Measurements from ENCODE around the gene PDE3A. TPM values are rescaled to one million over a fixed set of nuclear protein-coding genes. Genes with fewer than 3 reads are reported as not detected.

PDE3A gene
- total RNA-seq, 1 donor from 2014 or later, result 9.9 TPM

DNA sequence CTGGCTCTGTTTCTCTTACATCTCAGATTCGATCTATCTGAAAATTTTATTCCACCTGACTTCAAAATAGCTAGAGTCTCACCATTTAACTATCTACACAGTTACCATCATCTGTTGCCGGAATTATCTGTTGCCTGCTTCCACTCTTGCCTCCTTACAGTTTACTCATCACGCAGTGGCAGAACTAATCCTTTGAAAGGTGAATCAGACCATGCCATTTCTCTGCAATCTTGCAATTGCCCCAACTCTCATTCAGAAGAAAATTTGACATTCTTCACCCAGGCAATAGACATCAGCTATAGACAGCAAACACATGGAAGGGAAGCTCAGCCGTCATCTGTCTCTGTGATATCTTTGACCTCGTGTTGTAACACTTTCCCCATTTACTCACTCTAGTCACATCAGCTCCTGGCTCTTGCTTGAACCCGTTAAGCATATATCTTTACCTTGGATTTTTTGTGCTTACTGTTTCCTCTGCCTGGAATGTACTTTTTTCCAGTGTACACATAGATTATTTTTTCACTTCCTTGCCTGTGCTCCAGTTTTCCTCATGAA, 85.5 kb downstream of the PDE3A start:
- no peak for DNase-seq (ENCODE audit: extremely low read depth, low read depth, low spot score)

- no peak for DNase-seq (ENCODE audit: extremely low read depth, low read depth, low spot score)
Observed at GRCh38 chr12:20455001-20455706, 86.8 kb downstream of the PDE3A start.

DNA sequence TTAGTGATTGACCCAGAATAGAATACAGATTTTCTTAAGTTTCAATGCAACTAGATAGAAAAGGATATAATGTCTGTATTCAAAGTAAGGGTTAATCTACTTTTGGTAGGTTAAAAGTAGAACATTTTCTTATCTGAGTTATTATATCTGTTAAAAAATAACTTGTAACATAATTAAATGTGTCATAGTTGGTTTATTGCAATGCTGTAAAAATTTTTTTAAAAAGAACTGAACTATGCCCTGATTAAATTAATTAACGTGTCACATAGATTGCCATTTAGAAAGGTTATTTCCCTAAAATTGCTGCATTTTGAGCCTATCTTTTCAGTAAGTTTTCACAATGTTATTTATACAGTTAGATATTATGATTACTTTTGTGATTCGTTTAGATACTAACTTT, 89.2 kb downstream of the PDE3A start:
- DNase-seq (ENCODE audit: extremely low read depth, low read depth, low spot score), result no peak

DNA sequence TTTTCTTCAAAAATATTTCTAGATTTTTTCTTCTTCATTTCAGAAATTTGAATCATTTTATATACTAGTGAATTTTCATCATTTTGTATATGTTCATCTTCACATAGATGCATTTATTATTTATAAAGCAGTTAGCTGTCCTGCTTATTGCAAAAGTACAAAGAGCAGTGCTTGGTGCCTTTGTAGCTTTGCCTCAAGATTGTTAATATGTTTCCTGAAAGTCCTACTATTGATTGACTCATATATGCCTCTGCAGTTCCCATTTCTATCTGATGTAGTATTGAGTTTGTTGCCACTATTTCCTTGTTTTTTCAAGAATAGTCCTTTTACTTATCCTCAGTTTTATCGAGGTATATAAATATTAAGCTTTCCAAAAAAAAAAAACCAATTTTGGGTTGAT, 89.7 kb downstream of the PDE3A start:
- no peak for DNase-seq (ENCODE audit: extremely low read depth, low read depth, low spot score)

DNA sequence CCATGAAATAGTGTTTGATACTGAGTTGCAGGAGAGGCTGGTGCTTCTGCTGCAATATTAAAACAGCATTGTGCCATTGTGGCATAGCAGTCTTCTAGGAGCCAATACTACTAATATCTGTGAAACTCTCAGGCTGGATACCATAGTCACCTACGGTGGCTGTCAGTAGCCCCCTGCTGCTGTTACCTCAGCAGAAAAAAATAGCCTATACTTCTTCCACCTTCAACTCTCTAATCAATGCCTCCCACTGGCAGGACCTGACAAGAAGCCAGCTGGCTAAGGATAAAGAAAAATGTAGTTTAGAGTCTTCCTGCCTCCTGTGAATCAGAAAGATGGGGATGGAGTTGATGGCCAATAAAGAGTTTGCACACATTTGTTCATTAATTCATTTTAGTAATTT, 91.6 kb downstream of the PDE3A start:
- DNase-seq (ENCODE audit: extremely low read depth, low read depth, low spot score), result no peak

- no peak for DNase-seq (ENCODE audit: extremely low read depth, low read depth, low spot score)
Observed at GRCh38 chr12:20460956-20461355, 92.6 kb downstream of the PDE3A start.

DNA sequence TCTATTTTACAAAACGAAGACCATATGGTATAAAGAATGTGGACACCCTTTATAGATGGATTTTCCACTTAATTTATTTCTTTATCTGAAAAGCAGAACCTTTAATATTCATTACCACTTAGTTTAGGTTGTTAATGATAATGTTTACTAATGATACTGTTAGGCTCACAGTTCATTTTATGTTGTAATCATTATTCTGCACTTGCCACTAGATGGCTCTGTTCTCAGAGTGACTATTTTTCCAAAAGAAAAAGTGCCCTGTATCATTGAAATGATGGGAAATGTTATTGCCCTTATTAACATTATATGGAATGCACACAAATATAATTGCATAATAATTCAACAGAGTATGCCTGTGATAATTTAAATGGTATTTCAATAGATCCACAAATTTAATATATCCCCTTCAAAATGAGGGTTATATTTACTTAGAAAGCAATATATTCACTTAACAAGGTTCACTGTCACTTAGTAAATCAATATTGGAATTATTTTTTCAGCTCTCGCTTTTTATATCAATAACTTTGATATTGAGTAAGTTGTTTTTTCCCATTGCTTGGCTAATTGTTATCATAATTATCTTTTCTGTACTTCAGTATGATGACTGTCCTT, 95.7 kb downstream of the PDE3A start:
- DNase-seq (ENCODE audit: extremely low read depth, low read depth, low spot score), result no peak

DNA sequence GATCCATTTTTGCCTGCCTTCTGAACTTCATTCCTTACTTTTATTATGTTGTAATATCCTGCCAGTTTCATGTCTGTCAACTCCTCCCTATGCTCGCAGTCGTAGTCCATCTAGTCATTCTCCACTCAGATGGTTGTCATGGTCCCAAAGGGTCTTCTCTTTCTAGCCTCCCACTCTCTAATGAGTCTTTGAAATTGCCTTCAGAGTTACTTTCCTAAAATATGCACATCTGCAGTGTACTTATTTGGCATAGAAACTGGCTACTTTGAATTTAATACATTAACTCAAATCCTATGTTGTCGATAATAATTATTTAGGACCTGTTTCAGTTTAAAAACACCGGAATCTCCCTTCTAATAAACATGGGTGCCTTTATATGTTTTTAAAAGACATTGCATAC, 101.0 kb downstream of the PDE3A start:
- no peak for DNase-seq (ENCODE audit: extremely low read depth, low read depth, low spot score)

- DNase-seq (ENCODE audit: extremely low read depth, low read depth, low spot score), result no peak
Observed at GRCh38 chr12:20469756-20470155, 101.4 kb downstream of the PDE3A start.

GRCh38 chr12:20472102-20472782, 103.9 kb downstream of the PDE3A start:
- DNase-seq (ENCODE audit: extremely low read depth, low read depth, low spot score), result no peak

- DNase-seq (ENCODE audit: extremely low read depth, low read depth, low spot score), result no peak
Observed at GRCh38 chr12:20473133-20473532, 104.8 kb downstream of the PDE3A start.

- no peak for DNase-seq (ENCODE audit: extremely low read depth, low read depth, low spot score)
Observed at GRCh38 chr12:20474016-20474415, 105.7 kb downstream of the PDE3A start.

DNA sequence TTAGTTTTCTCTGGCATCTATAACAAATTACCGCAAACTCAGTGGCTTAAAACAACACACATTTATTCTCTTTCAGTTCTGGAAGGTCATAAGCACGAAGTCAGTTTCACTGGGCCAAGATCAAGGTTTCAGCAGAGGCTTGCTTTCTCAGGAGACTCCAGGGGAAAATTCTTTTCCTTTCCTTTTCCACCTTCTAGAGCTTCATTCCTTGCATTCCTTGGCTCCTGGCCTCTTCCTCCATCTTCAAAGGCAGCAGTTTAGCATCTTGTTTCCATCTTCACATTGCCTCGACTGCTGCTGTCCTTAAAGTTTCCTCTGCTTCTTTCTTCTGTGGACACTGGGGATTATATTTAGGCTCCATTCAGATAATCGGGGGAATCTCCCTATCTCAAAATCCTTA, 106.1 kb downstream of the PDE3A start:
- DNase-seq (ENCODE audit: extremely low read depth, low read depth, low spot score), result no peak

- DNase-seq (ENCODE audit: extremely low read depth, low read depth, low spot score), result no peak
Observed at GRCh38 chr12:20475542-20475941, 107.2 kb downstream of the PDE3A start.

- DNase-seq (ENCODE audit: extremely low read depth, low read depth, low spot score), result no peak
Observed at GRCh38 chr12:20476551-20476950, 108.2 kb downstream of the PDE3A start.

- no peak for DNase-seq (ENCODE audit: extremely low read depth, low read depth, low spot score)
Observed at GRCh38 chr12:20477255-20477654, 108.9 kb downstream of the PDE3A start.

- no peak for DNase-seq (ENCODE audit: extremely low read depth, low read depth, low spot score)
Observed at GRCh38 chr12:20477672-20478071, 109.3 kb downstream of the PDE3A start.

DNA sequence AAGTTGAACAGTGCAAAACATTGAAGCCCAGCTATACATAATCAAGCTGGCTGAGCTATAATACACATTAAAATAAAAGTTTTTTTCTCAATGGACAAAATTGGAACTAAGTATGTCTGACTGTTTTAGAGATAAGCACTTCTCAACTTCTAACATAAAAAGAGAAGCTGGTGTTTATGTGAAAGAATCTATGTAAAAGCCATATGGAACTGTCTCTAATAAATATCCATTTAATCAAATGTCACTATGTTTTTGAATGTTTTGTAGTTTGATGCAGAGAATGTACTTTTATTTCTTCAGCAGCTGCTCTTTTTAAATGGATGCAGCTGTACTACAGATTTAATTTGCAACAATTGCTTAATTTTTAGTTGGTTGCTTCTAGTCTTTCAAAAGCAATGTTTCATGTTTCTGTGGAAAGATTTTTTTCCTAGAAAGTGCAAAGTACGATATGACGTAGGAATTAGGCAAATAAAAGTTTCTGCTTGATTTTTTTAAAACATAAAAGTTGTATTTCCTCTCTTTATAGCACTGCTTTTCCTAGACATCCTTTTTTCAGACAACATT, 114.2 kb downstream of the PDE3A start:
- no peak for DNase-seq (ENCODE audit: extremely low read depth, low read depth, low spot score)

DNA sequence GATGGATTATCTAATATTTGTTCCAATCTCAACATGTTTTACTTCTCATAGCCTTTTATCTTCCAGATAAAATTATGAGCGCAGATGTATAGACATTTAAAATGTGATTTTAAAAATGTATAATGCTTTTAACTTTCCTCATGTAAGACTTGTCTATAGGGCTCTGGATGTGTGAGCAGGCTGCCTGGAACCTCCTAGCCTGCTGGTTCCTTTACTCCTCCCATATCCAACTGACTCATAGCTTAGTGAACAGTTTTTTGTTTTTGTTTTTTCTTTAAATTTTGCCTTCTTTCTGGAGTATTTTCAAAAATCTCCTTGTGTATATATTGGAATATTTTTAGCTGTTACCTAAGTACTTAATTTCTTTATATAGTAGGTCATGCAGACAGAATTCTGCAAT, 115.4 kb downstream of the PDE3A start:
- no peak for DNase-seq (ENCODE audit: extremely low read depth, low read depth, low spot score)

DNA sequence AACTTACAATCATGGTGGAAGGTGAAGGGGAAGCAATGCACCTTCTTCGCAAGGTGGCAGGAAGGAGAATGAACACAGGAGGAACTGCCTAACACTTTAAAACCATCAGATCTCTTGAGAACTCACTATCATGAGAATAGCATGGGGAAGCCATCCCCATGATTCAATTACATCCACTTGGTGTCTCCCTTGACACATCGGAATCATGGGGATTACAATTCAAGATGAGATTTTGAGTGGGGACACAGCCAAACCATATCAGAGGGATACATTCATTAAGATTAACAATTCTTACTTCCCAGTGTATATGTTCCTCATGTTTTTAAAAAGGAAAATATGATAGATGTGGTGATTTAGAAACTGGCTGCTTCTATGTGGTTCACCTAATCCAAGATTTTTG, 117.9 kb downstream of the PDE3A start:
- no peak for DNase-seq (ENCODE audit: extremely low read depth, low read depth, low spot score)

DNA sequence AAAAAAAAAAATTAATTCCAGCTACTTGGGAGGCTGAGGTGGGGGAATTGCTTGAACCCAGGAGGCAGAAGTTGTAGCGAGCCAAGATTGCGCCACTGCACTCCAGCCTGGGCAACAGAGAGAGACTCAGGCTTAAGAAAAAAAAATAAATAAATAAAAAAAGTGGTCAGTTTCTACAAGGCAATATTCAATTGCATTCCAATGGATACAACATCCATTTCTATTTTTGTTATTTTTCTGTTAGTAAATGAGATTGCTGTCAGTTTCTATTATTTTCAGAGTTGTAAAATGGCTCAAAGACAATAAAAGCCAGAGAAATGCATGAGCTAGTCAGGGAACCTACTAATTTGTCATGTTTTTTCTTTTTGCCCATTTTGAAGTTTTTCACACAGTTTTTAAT, 119.2 kb downstream of the PDE3A start:
- DNase-seq (ENCODE audit: extremely low read depth, low read depth, low spot score), result no peak

GRCh38 chr12:20489645-20490044, 121.3 kb downstream of the PDE3A start:
- no peak for DNase-seq (ENCODE audit: extremely low read depth, low read depth, low spot score)
